DOHH2 (cell line): Measurements from ENCODE around the gene CCR7.

ENCODE experiments used
- H3F3A ChIP-seq: fragments of 200-600 bp; sonication (generic), shearing (Covaris generic); 2 replicates; pipeline ENCODE4 v1.6.0; 2016; ENCODE audit warnings: antibody characterized with exemption, mild to moderate bottlenecking; ENCODE audit not compliant: control insufficient read depth, insufficient read depth
- H3K27ac ChIP-seq: fragments of 200-600 bp; sonication (generic); 2 replicates; pipeline ENCODE4 v1.5.1; 2014; ENCODE audit warnings: low read depth, mild to moderate bottlenecking, low read length, moderate library complexity
- H3K27me3 ChIP-seq: fragments of 200-600 bp; sonication (generic); 2 replicates; pipeline ENCODE4 v1.6.1; 2014; ENCODE audit warnings: mild to moderate bottlenecking, low read length, mixed read lengths; ENCODE audit not compliant: control insufficient read depth
- H3K36me3 ChIP-seq: fragments of 200-600 bp; sonication (generic); 2 replicates; pipeline ENCODE4 v1.6.1; 2014; ENCODE audit warnings: mild to moderate bottlenecking, low read length, moderate library complexity, mixed read lengths; ENCODE audit not compliant: control insufficient read depth
- H3K4me1 ChIP-seq: fragments of 200-600 bp; sonication (generic); 2 replicates; pipeline ENCODE4 v1.6.1; 2014; ENCODE audit warnings: mild to moderate bottlenecking, low read length, mixed read lengths; ENCODE audit not compliant: control insufficient read depth
- H3K4me2 ChIP-seq: fragments of 200-600 bp; sonication (generic); 2 replicates; pipeline ENCODE4 v1.6.0; 2014; ENCODE audit warnings: mild to moderate bottlenecking, low read length, moderate library complexity
- H3K4me3 ChIP-seq: fragments of 200-600 bp; sonication (generic); 2 replicates; pipeline ENCODE4 v1.5.1; 2014; ENCODE audit warnings: mild to moderate bottlenecking, low read length, mixed read lengths
- H3K79me2 ChIP-seq: fragments of 200-600 bp; sonication (generic); 2 replicates; pipeline ENCODE4 v1.6.1; 2014; ENCODE audit warnings: mild to moderate bottlenecking, low read length, mixed read lengths; ENCODE audit not compliant: control insufficient read depth
- H3K9me2 ChIP-seq: fragments of 200-600 bp; sonication (generic); replicated peaks from 2 replicates; pipeline ENCODE4 v1.6.1; 2014; ENCODE audit warnings: mild to moderate bottlenecking, low read length, mixed read lengths; ENCODE audit not compliant: control insufficient read depth
- H3K9me3 ChIP-seq: fragments of 200-600 bp; sonication (generic); 2 replicates; pipeline ENCODE4 v1.6.1; 2014; ENCODE audit warnings: antibody characterized with exemption, low read length, mixed read lengths; ENCODE audit not compliant: control insufficient read depth, insufficient read depth
- H4K20me1 ChIP-seq: fragments of 200-600 bp; sonication (generic); 2 replicates; pipeline ENCODE4 v1.6.0; 2014; ENCODE audit warnings: low read depth, mild to moderate bottlenecking, antibody characterized with exemption, low read length, moderate library complexity; ENCODE audit not compliant: control insufficient read depth, insufficient read depth
- EZH2phosphoT487 ChIP-seq: fragments of 200-600 bp; sonication (generic); IDR thresholded peaks from 2 replicates; pipeline ENCODE4 v1.6.1; 2017; ENCODE audit warnings: borderline replicate concordance, mild to moderate bottlenecking, antibody characterized with exemption, low read length, moderate library complexity, mixed read lengths
- TF ChIP-seq, protein P1 (sequence below): fragments of 200-600 bp; sonication (generic); IDR thresholded peaks from one replicate; pipeline ENCODE4 v1.5.1; 2014; ENCODE audit warnings: antibody characterized with exemption, mild to moderate bottlenecking, low read depth, low read length; ENCODE audit not compliant: poor library complexity, severe bottlenecking

CCR7 gene

DNA sequence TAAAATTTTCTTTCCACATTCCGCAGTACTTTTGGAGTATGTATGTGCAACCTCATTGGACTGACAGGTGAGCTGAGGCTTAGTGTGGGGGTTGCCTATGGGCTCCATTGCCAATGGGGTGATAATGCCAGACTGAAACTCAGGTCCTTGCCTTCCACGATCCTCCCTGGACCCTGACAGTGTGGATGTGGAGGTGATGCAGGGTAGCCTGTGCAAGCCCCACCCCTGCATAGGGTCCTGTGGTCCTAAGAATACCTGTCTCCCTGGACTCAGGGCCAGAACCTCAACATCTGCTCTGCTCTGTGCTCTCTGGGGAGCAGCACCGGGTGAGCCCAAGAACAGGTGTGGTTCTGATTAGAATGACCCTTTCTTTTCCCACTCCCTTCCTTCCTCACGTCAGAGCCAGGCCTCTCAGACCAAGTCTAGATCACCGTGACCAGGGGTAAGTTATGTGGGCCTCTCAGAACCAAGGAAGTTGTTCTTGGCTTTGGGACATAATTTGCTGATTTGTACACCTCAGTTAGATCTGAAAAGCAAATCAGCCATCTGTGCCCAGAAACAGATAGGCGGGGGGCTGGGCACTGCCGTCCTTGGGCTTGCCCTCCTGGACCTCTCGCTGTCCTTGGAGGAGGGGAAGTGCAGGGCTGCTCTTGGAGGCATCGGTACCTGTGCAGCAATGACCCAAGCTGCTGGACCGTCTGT is 55.5 kb downstream of the CCR7 start:
- Histone ChIP-seq H3K27ac (no peak overlapping the region), H4K20me1 (no peaks in the 10 kb centered on the region), H3K36me3 (no peaks in the 10 kb centered on the region), H3F3A (no peaks in the 10 kb centered on the region), H3K4me2 (no peak overlapping the region), H3K4me1 (no peaks in the 10 kb centered on the region), H3K4me3 (no peak overlapping the region), H3K79me2 (no peaks in the 10 kb centered on the region), H3K27me3 (peaks cover 30% of the 10 kb centered on the region), H3K9me3 (no peaks in the 10 kb centered on the region), H3K9me2 (no peaks in the 10 kb centered on the region)
- TF ChIP-seq, protein P1, sequence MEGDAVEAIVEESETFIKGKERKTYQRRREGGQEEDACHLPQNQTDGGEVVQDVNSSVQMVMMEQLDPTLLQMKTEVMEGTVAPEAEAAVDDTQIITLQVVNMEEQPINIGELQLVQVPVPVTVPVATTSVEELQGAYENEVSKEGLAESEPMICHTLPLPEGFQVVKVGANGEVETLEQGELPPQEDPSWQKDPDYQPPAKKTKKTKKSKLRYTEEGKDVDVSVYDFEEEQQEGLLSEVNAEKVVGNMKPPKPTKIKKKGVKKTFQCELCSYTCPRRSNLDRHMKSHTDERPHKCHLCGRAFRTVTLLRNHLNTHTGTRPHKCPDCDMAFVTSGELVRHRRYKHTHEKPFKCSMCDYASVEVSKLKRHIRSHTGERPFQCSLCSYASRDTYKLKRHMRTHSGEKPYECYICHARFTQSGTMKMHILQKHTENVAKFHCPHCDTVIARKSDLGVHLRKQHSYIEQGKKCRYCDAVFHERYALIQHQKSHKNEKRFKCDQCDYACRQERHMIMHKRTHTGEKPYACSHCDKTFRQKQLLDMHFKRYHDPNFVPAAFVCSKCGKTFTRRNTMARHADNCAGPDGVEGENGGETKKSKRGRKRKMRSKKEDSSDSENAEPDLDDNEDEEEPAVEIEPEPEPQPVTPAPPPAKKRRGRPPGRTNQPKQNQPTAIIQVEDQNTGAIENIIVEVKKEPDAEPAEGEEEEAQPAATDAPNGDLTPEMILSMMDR: no peak
- no peak for TF ChIP-seq EZH2phosphoT487

DNA sequence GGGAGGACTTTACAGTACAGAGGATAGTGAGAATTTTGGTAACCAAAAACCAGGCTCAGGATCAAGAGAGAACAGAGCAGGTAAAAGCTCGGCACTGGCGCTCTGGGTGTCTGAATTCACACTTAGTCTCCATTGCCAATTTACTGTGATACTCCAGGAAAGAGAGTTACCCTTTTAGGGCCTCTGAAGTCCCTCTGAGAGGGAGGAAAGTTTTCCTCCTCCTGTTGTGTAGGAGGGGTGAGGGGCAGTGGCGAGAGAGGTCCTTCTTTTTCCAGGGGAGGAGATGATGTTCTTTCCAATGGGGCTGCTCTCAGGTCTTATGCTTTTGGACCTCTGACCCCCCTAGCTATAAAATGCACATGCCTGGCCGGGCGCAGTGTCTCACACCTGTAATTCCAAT is 58.5 kb downstream of the CCR7 start:
- Histone ChIP-seq H3K79me2 (no peaks in the 10 kb centered on the region), H3K4me2 (no peak overlapping the region), H3K9me2 (no peaks in the 10 kb centered on the region), H3K4me3 (no peak overlapping the region), H3K9me3 (no peaks in the 10 kb centered on the region), H3K36me3 (no peaks in the 10 kb centered on the region), H3F3A (no peaks in the 10 kb centered on the region), H3K27ac (no peak overlapping the region), H4K20me1 (no peaks in the 10 kb centered on the region), H3K4me1 (no peaks in the 10 kb centered on the region), H3K27me3 (peaks cover 15% of the 10 kb centered on the region)
- no peak for TF ChIP-seq EZH2phosphoT487
- TF ChIP-seq, protein P1: no peak
